HG03108 (cell line): ENCODE measurements around the gene BCO1.
A peak's percentile ranks its signal among the peaks of the same experiment; 100 is the strongest.

ENCODE experiments used
- ATAC-seq: cut with Tn5 transposase; IDR thresholded peaks from one replicate; pipeline ENCODE4 v1.9.1; 2021; ENCODE audit warnings: moderate library complexity; ENCODE audit not compliant: unreplicated experiment

BCO1 gene

GRCh38 chr16:81315271-81316175 is 77.0 kb downstream of the BCO1 start:
- peak; percentile 21 for ATAC-seq

- ATAC-seq: no peak
These were observed 77.6 kb downstream of the BCO1 start for GRCh38 chr16:81316176-81316496.

- ATAC-seq: no peak
These were observed 80.2 kb downstream of the BCO1 start for GRCh38 chr16:81318711-81319110.

DNA sequence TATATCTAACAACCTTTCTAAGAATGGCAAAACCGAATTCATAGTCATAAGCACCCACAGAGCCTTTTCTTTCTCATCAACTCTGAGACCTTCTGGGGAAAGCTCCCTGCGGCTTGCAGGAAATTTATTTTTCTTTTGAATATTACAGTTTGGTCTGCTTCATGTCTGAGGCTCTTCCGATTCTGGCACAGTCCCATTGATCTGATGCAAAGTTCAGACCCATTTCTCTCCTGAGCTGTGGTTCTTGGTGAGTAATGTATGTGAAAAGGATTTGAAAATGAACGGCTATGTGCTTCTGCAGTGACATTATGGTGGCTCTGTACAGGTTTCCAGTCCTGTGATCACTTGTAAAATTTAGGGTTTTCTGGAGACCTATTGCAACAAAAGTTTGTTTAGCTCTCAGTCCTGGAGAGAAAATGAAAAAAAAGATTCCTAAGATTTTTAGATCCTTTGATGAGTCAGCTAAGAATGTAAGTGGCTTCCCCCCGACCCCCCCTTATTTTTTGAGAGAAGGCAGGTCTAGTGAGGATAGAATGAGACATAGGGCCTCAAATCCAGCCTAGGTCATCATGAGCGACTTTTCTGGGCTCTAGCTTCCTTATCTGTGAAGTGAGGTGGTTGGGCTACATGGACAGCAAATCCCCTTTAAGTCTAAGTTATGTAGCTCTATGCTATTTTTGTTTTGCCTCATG is 80.9 kb downstream of the BCO1 start:
- ATAC-seq: no peak

DNA sequence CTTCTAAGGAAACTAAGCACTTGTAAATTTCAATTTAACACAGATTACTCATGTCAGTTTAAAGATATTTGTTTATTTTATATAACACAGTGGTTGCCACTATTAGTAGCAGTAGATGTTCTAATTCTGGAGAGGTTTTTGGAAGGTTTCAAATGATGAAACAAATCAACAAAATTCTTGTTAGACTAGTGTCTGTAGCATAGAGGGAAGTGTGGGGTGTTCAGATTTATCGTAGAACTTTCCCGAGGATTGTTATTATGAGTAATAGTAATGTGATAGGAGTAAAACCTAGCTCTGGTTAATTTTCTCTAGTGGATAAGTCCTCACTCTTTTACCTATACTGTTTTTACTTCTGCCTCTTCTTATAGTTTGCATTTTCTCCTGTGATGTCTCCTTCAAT is 82.5 kb downstream of the BCO1 start:
- ATAC-seq: no peak

- ATAC-seq: no peak
These were observed 83.0 kb downstream of the BCO1 start for GRCh38 chr16:81321536-81321935.

- ATAC-seq: no peak
These were observed 86.3 kb downstream of the BCO1 start for GRCh38 chr16:81324808-81325207.

- no peak for ATAC-seq
These were observed 88.5 kb downstream of the BCO1 start for GRCh38 chr16:81327011-81327410.

DNA sequence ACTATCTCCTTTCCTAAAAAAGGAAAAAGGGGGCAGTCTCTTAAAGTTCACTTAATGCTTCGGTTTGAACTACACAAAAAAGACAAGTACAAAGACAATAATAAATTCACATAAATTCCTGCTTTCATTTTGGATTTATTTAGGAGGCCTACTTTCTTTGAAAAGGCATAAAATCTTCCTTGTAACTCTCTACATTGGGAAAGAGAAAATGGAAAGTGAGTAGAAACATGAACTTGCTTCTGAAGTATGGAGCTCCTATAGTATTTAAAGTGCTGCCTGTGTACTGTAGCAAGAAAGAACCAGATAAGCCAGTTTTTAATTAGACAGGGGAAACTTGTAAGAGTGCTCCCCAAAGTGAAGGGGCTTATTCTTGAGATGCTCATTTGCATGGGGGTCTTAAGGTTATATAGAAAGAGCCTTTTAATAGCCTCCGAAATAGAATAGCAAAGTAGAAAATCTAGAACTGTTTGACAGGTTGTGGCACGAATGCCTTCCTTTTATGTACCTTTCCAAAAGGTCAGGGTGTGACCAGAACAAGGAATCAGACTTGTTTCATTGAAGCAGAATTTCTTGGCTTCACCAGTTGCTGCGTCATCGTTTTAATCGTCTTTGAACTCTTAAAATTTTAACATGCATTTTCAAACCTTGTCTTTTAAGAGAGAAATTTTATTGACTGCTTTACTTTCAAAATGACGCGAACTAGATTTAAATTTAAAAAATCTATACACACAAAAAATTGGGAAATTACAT is 89.1 kb downstream of the BCO1 start:
- no peak for ATAC-seq

- no peak for ATAC-seq
These were observed 91.5 kb downstream of the BCO1 start for GRCh38 chr16:81329947-81330346.

GRCh38 chr16:81333356-81333755 is 94.9 kb downstream of the BCO1 start:
- no peak for ATAC-seq

DNA sequence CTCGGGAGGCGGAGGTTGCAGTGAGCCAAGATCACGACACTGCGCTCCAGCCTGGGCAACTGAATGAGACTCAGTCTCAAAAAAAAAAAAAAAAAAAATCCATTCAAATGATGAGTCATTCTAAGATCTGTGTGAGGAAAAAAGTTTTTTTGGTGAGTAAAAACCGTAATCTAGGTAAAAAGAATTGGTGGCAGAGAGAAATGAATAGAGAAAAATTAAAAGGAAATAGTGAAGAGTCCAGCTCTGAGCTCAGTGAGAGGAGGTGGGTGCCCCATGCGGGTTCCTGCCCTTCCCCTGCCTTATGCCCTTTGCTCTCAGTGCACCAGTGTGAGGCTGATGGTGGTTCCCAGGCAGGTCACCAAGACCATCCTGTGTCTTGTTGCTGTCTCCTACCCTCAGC is 97.2 kb downstream of the BCO1 start:
- no peak for ATAC-seq

- ATAC-seq: no peak
These were observed 98.6 kb downstream of the BCO1 start for GRCh38 chr16:81337097-81337496.
